ENCODE measurements around the gene WFIKKN1. TPM values are rescaled to one million over a fixed set of nuclear protein-coding genes. Genes with fewer than 3 reads are reported as not detected.

WFIKKN1 gene
- total RNA-seq, 5 donors from 2014 or later (not counting 1 experiment from before 2014, with no cell fraction given) = 0.15 to 1.5 (median 1.0) TPM

GRCh38 chr16:626787-627453 is 3.9 kb upstream of the WFIKKN1 start:
- no peaks in the 10 kb centered on the region for H3K9me3 Mint-ChIP-seq

DNA sequence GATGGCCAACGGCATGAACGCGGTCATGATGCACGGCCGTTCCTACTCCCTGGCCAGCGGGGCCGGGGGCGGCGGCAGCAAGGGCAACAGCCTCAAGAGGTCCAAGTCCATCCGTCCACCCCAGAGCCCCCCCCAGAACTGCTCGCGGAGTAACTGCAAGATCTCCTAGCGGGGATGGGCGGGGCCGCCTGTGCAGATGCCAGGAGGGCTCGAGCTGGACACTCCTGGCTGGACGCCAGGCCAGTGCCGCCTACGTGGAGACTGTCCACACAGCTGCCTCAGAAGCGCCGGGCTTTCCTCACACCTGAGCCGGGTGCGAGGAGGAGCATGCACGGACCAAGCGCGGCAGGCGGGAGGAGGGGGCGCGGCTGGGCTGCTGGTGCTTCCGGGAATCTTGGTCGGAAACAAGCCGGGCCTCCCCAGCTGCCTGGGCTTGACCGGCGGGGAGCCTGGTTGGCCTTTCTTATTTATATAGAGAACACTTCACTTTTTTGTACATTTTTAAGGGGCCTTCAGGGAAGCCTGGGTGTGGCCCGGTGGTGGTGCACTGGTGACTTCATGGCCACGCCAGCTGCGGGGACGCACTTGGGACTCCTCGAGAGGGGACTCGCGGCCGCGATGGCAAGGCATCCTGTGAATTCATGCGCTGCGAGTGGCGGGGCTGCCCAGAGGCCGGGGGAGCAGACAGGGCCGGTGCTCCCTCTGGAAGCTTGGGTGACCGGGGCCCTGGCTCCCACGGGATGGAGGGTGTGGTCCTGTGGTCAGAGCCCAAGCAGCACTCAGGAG is 3.1 kb upstream of the WFIKKN1 start:
- Histone ChIP-seq H3K36me3 (ENCODE audit: control insufficient read depth in 2 of 2, extremely low read depth in 1 of 2, insufficient read depth in 1 of 2, low read length in 1 of 2) (peaks cover 12 to 18% of the 10 kb centered on the region in 2 donors), H3K4me3 (ENCODE audit: control insufficient read depth in 1 of 2, extremely low read depth in 1 of 2, low read length in 1 of 2) (no peak overlapping the region), H3K27me3 (replicated peaks in 1 of 2; ENCODE audit: control insufficient read depth in 2 of 2, extremely low read depth in 1 of 2, insufficient read depth in 2 of 2, low read length in 1 of 2) (no peaks in the 10 kb centered on the region), H3K9me3 (no peaks in the 10 kb centered on the region), H3K27ac (ENCODE audit: low read length) (no peak overlapping the region), H3K4me1 (ENCODE audit: control insufficient read depth in 1 of 2, extremely low read depth in 1 of 2, insufficient read depth in 2 of 2, low read length in 2 of 2) (peaks cover 0 to 5% of the 10 kb centered on the region in 2 experiments)
- H3K27ac Mint-ChIP-seq = no peak overlapping the region
- CTCF ChIA-PET = no interaction called here
- no peaks in the 10 kb centered on the region for H3K9me3 Mint-ChIP-seq
- H3K36me3 Mint-ChIP-seq = no peaks in the 10 kb centered on the region
- DNase-seq (no peak), ATAC-seq (replicated peaks in 1 of 4) (no peak)
- H3K4me1 Mint-ChIP-seq = no peaks in the 10 kb centered on the region
- H3K4me3 Mint-ChIP-seq = no peak overlapping the region
- POLR2A ChIA-PET = no interaction called here
- no peaks in the 10 kb centered on the region for H3K27me3 Mint-ChIP-seq
- 97% methylated on average over 29 of the region's 50 CpGs for WGBS (ENCODE audit: insufficient coverage)

More at GRCh38 chr16:626787-627453, 3.9 kb upstream of the WFIKKN1 start:
- POLR2A ChIA-PET = no interaction called here
- Histone ChIP-seq H3K27ac (ENCODE audit: low read length) (no peak overlapping the region), H3K4me1 (ENCODE audit: control insufficient read depth in 1 of 2, extremely low read depth in 1 of 2, insufficient read depth in 2 of 2, low read length in 2 of 2) (peaks cover 0 to 5% of the 10 kb centered on the region in 2 experiments), H3K27me3 (replicated peaks in 1 of 2; ENCODE audit: control insufficient read depth in 2 of 2, extremely low read depth in 1 of 2, insufficient read depth in 2 of 2, low read length in 1 of 2) (no peaks in the 10 kb centered on the region), H3K4me3 (ENCODE audit: control insufficient read depth in 1 of 2, extremely low read depth in 1 of 2, low read length in 1 of 2) (no peak overlapping the region), H3K9me3 (no peaks in the 10 kb centered on the region), H3K36me3 (ENCODE audit: control insufficient read depth in 2 of 2, extremely low read depth in 1 of 2, insufficient read depth in 1 of 2, low read length in 1 of 2) (peaks cover 12 to 18% of the 10 kb centered on the region in 2 donors)
- ATAC-seq (replicated peaks in 1 of 4) = no peak
- Mint-ChIP-seq H3K27ac (no peak overlapping the region), H3K36me3 (no peaks in the 10 kb centered on the region), H3K27me3 (no peaks in the 10 kb centered on the region), H3K4me3 (no peak overlapping the region), H3K4me1 (no peaks in the 10 kb centered on the region)
- 96% methylated on average over 26 of the region's 29 CpGs for WGBS (ENCODE audit: insufficient coverage)
- CTCF ChIA-PET = no interaction called here
- DNase-seq = no peak

DNA sequence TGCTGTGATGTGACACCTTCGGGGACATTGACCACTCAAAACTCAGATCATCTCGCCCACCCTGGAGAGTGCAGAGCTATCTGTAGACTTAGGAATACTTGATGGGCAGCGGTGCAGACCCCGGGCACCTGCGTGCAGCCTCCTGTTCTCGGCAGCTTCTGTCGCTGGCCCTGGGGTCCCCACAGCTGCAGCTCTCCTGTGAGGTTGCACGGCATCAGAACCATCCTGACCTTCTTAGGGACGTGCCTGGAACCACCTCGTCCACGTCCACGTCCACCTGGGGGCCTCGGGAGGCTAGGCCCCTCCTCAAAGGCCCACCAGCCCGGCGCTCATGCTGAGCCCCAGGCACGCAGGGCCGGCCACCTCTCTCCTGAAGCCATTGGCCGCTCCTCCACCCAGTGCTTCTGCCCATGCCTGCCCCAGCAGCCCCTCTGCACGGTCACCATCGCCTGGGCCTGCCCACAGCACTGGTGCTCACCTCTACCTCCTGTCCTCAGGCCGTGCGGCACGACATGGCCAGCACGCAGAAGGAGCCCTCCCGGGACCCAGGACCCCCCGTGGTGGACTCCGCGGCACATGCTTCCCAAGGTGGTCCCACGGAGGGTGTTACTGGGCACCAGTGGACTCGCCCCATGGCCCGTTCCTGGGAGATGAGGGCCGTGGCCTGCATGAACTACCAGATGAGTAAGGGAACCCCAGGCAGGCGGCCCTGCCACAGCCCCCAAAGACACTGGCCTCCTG is 2.3 kb upstream of the WFIKKN1 start:
- H3K9me3 Mint-ChIP-seq = no peaks in the 10 kb centered on the region
- Histone ChIP-seq H3K36me3 (ENCODE audit: control insufficient read depth in 2 of 2, extremely low read depth in 1 of 2, insufficient read depth in 1 of 2, low read length in 1 of 2) (peaks cover 12 to 18% of the 10 kb centered on the region in 2 donors), H3K9me3 (no peaks in the 10 kb centered on the region), H3K27ac (ENCODE audit: low read length) (no peak overlapping the region), H3K27me3 (replicated peaks in 1 of 2; ENCODE audit: control insufficient read depth in 2 of 2, extremely low read depth in 1 of 2, insufficient read depth in 2 of 2, low read length in 1 of 2) (no peaks in the 10 kb centered on the region), H3K4me3 (ENCODE audit: control insufficient read depth in 1 of 2, extremely low read depth in 1 of 2, low read length in 1 of 2) (no peak overlapping the region), H3K4me1 (ENCODE audit: control insufficient read depth in 1 of 2, extremely low read depth in 1 of 2, insufficient read depth in 2 of 2, low read length in 2 of 2) (peaks cover 0 to 5% of the 10 kb centered on the region in 2 experiments)
- no peaks in the 10 kb centered on the region for H3K4me1 Mint-ChIP-seq
- ATAC-seq (replicated peaks in 1 of 4) (no peak), DNase-seq (no peak)
- ChIA-PET POLR2A (no interaction called here), CTCF (no interaction called here)
- H3K4me3 Mint-ChIP-seq = no peak overlapping the region
- H3K27ac Mint-ChIP-seq = no peak overlapping the region
- H3K36me3 Mint-ChIP-seq = no peaks in the 10 kb centered on the region
- H3K27me3 Mint-ChIP-seq = no peaks in the 10 kb centered on the region
- 88% methylated on average over 31 of the region's 33 CpGs for WGBS (ENCODE audit: insufficient coverage)

GRCh38 chr16:629185-629832 is 1.5 kb upstream of the WFIKKN1 start:
- no peaks in the 10 kb centered on the region for H3K27me3 Mint-ChIP-seq
- WGBS (ENCODE audit: insufficient coverage) = 89% methylated on average over 29 of the region's 29 CpGs
- no peaks in the 10 kb centered on the region for H3K9me3 Mint-ChIP-seq
- Histone ChIP-seq H3K4me1 (ENCODE audit: control insufficient read depth in 1 of 2, extremely low read depth in 1 of 2, insufficient read depth in 2 of 2, low read length in 2 of 2) (peaks cover 0 to 5% of the 10 kb centered on the region in 2 experiments), H3K27ac (ENCODE audit: low read length) (no peak overlapping the region), H3K4me3 (ENCODE audit: control insufficient read depth in 1 of 2, extremely low read depth in 1 of 2, low read length in 1 of 2) (no peak overlapping the region), H3K9me3 (no peaks in the 10 kb centered on the region), H3K36me3 (ENCODE audit: control insufficient read depth in 2 of 2, extremely low read depth in 1 of 2, insufficient read depth in 1 of 2, low read length in 1 of 2) (peaks cover 13 to 20% of the 10 kb centered on the region in 2 donors), H3K27me3 (replicated peaks in 1 of 2; ENCODE audit: control insufficient read depth in 2 of 2, extremely low read depth in 1 of 2, insufficient read depth in 2 of 2, low read length in 1 of 2) (no peaks in the 10 kb centered on the region)
- H3K36me3 Mint-ChIP-seq = no peaks in the 10 kb centered on the region
- DNase-seq = no peak
- ChIA-PET POLR2A (interaction anchor here in 1 of 2 donors (0.6 kb wide), 1 partner anchor 31 kb away, joined by 3 read pairs; no protein-coding TSS in a partner anchor), CTCF (no interaction called here)
- ATAC-seq (replicated peaks in 1 of 4) = no peak
- peaks cover 0 to 1% (median 0%) of the 10 kb centered on the region in 3 donors for H3K4me1 Mint-ChIP-seq
- H3K4me3 Mint-ChIP-seq = no peak overlapping the region
- no peak overlapping the region for H3K27ac Mint-ChIP-seq

DNA sequence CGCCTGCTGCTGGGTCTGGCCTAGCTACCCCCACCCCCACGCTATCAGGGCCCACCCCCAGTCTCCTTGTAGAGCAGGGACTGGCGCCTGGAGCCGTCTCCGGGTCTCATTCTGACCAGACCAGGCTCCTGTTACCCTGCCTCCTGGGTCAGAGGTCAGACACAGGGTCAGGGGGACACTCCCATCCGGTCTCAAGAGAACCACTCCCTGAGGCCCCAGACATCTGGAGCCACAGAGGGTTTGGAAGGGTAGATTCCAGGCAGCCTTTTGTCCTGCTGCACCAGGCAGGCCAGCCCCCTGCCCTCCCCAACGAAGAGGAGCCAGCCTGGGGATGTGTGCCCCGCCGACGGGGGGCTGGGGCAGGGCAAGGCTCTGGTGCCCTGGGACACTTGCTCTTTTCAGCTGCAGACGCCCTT is 944 bp upstream of the WFIKKN1 start:
- ChIA-PET POLR2A (interaction anchor here in 1 of 2 donors (0.6 kb wide), 1 partner anchor 31 kb away, joined by 3 read pairs; no protein-coding TSS in a partner anchor), CTCF (no interaction called here)
- Histone ChIP-seq H3K4me3 (ENCODE audit: control insufficient read depth in 1 of 2, extremely low read depth in 1 of 2, low read length in 1 of 2) (no peak overlapping the region), H3K27ac (ENCODE audit: low read length) (no peak overlapping the region), H3K36me3 (ENCODE audit: control insufficient read depth in 2 of 2, extremely low read depth in 1 of 2, insufficient read depth in 1 of 2, low read length in 1 of 2) (peaks cover 16 to 19% of the 10 kb centered on the region in 2 donors), H3K9me3 (no peaks in the 10 kb centered on the region), H3K4me1 (ENCODE audit: control insufficient read depth in 1 of 2, extremely low read depth in 1 of 2, insufficient read depth in 2 of 2, low read length in 2 of 2) (peaks cover 0 to 10% of the 10 kb centered on the region in 2 experiments), H3K27me3 (replicated peaks in 1 of 2; ENCODE audit: control insufficient read depth in 2 of 2, extremely low read depth in 1 of 2, insufficient read depth in 2 of 2, low read length in 1 of 2) (no peaks in the 10 kb centered on the region)
- ATAC-seq (replicated peaks in 1 of 4) = no peak
- no peak overlapping the region for H3K4me3 Mint-ChIP-seq
- H3K9me3 Mint-ChIP-seq = no peaks in the 10 kb centered on the region
- H3K4me1 Mint-ChIP-seq = peaks cover 0 to 4% (median 2%) of the 10 kb centered on the region in 3 donors
- H3K27ac Mint-ChIP-seq = no peak overlapping the region
- WGBS (ENCODE audit: insufficient coverage) = 84% methylated on average over 11 of the region's 11 CpGs
- H3K36me3 Mint-ChIP-seq = no peaks in the 10 kb centered on the region
- H3K27me3 Mint-ChIP-seq = no peaks in the 10 kb centered on the region
- DNase-seq = no peak

GRCh38 chr16:630249-630814 is 453 bp upstream of the WFIKKN1 start:
- DNase-seq = no peak
- Histone ChIP-seq H3K4me3 (ENCODE audit: control insufficient read depth in 1 of 2, extremely low read depth in 1 of 2, low read length in 1 of 2) (no peak overlapping the region), H3K27me3 (replicated peaks in 1 of 2; ENCODE audit: control insufficient read depth in 2 of 2, extremely low read depth in 1 of 2, insufficient read depth in 2 of 2, low read length in 1 of 2) (no peaks in the 10 kb centered on the region), H3K27ac (ENCODE audit: low read length) (no peak overlapping the region), H3K9me3 (no peaks in the 10 kb centered on the region), H3K4me1 (ENCODE audit: control insufficient read depth in 1 of 2, extremely low read depth in 1 of 2, insufficient read depth in 2 of 2, low read length in 2 of 2) (peaks cover 3 to 15% of the 10 kb centered on the region in 2 experiments), H3K36me3 (ENCODE audit: control insufficient read depth in 2 of 2, extremely low read depth in 1 of 2, insufficient read depth in 1 of 2, low read length in 1 of 2) (peaks cover 15 to 16% of the 10 kb centered on the region in 2 donors)
- Mint-ChIP-seq H3K9me3 (no peaks in the 10 kb centered on the region), H3K27me3 (no peaks in the 10 kb centered on the region), H3K4me1 (peaks cover 0 to 4% (median 3%) of the 10 kb centered on the region in 3 donors), H3K4me3 (no peak overlapping the region), H3K27ac (no peak overlapping the region), H3K36me3 (no peaks in the 10 kb centered on the region)
- ChIA-PET POLR2A (no interaction called here), CTCF (no interaction called here)
- 62% methylated on average over 23 of the region's 29 CpGs for WGBS (ENCODE audit: insufficient coverage)
- ATAC-seq (replicated peaks in 1 of 4) = no peak
